IMR-90 (cell line): ENCODE data around the gene CATSPERE. TPM values are rescaled to one million over a fixed set of nuclear protein-coding genes. Genes with fewer than 3 reads are reported as not detected.

ENCODE experiments used
- ATAC-seq: fragments of 200-7000 bp; cut with Tn5 transposase; 2 replicates; pipeline ENCODE4 v1.9.1; 2020; ENCODE audit warnings: low read depth, mild to moderate bottlenecking, moderate library complexity
- BruUV-seq: library from RNA; stranded (reverse); fragments of 400-500 nt; replicated peaks from 2 replicates; lab custom pipeline; 2021; lab: Mats Ljungman, UMichigan
- CTCF ChIA-PET: fragments of 300-600 bp; formaldehyde crosslinking; extraction: SDS; loops from one replicate; lab custom pipeline; 2021; ENCODE audit warnings: antibody characterized with exemption; lab: Yijun Ruan, JAX
- POLR2A ChIA-PET: fragments of 300-600 bp; sonication (Branson Sonifier 250); formaldehyde crosslinking; loops from one replicate; lab custom pipeline; 2022; ENCODE audit warnings: antibody characterized with exemption; ENCODE audit not compliant: unreplicated experiment; lab: Charles Lee
- DNase-seq: peaks from one replicate; pipeline ENCODE4 v3.0.0; 2013
- H2AFZ ChIP-seq: replicated peaks from 2 replicates; pipeline ENCODE3; 2013; ENCODE audit warnings: low read length, mild to moderate bottlenecking; ENCODE audit not compliant: poor library complexity
- H2AK5ac ChIP-seq: 2 replicates; pipeline ENCODE4 v1.6.1; 2013; ENCODE audit warnings: low read depth, low read length, inconsistent platforms
- H2AK9ac ChIP-seq: replicated peaks from 2 replicates; pipeline ENCODE3; 2013; ENCODE audit warnings: mild to moderate bottlenecking, low read depth, low read length, moderate library complexity; ENCODE audit not compliant: poor library complexity
- H2BK120ac ChIP-seq: 2 replicates; pipeline ENCODE4 v1.6.1; 2013; ENCODE audit warnings: low read depth, low read length, inconsistent platforms
- H2BK15ac ChIP-seq: 3 replicates; pipeline ENCODE4 v1.6.1; 2013; ENCODE audit warnings: low read depth, low read length, inconsistent platforms
- H2BK20ac ChIP-seq: 2 replicates; pipeline ENCODE4 v1.6.1; 2013; ENCODE audit warnings: low read depth, mild to moderate bottlenecking, inconsistent platforms, low read length, moderate library complexity
- H2BK5ac ChIP-seq: 2 replicates; pipeline ENCODE4 v1.6.1; 2013; ENCODE audit warnings: mild to moderate bottlenecking, low read depth, low read length, inconsistent platforms; ENCODE audit not compliant: poor library complexity, severe bottlenecking
- H3K14ac ChIP-seq: replicated peaks from 2 replicates; pipeline ENCODE4 v1.6.1; 2013; ENCODE audit warnings: low read depth, low read length, inconsistent platforms
- H3K18ac ChIP-seq: 2 replicates; pipeline ENCODE4 v1.6.1; 2013; ENCODE audit warnings: low read depth, low read length, control low read depth
- H3K23ac ChIP-seq: 2 replicates; pipeline ENCODE4 v1.6.1; 2013; ENCODE audit warnings: low read depth, low read length, inconsistent platforms
- H3K27ac ChIP-seq: 2 replicates; pipeline ENCODE4 v1.5.1; 2013; ENCODE audit warnings: mild to moderate bottlenecking, control low read depth, low read length; ENCODE audit not compliant: insufficient read depth
- H3K27me3 ChIP-seq: 2 replicates; pipeline ENCODE4 v1.6.1; 2013; ENCODE audit warnings: low read length; ENCODE audit not compliant: control insufficient read depth, insufficient read depth
- H3K36me3 ChIP-seq: 2 replicates; pipeline ENCODE4 v1.6.1; 2013; ENCODE audit warnings: low read length, mixed read lengths; ENCODE audit not compliant: control insufficient read depth, insufficient read depth
- H3K4ac ChIP-seq: 2 replicates; pipeline ENCODE4 v1.6.1; 2013; ENCODE audit warnings: low read depth, low read length, inconsistent platforms
- H3K4me1 ChIP-seq: 2 replicates; pipeline ENCODE4 v1.6.1; 2013; ENCODE audit warnings: low read length, mixed read lengths; ENCODE audit not compliant: control insufficient read depth, insufficient read depth
- H3K4me2 ChIP-seq: 2 replicates; pipeline ENCODE4 v1.6.1; 2013; ENCODE audit warnings: low read depth, mild to moderate bottlenecking, control low read depth, low read length, moderate library complexity
- H3K4me3 ChIP-seq: 2 replicates; pipeline ENCODE4 v1.5.1; 2013; ENCODE audit warnings: low read depth, mild to moderate bottlenecking, control low read depth, low read length, moderate library complexity; ENCODE audit not compliant: insufficient read depth
- H3K56ac ChIP-seq: 2 replicates; pipeline ENCODE4 v1.6.1; 2013; ENCODE audit warnings: low read length, inconsistent platforms; ENCODE audit not compliant: insufficient read depth; ENCODE audit errors: extremely low read depth
- H3K79me1 ChIP-seq, 2 experiments: 2 replicates each; pipeline ENCODE4 v1.6.1; 2013; ENCODE audit warnings: low read length in 2 of 2, inconsistent platforms in 1 of 2, low read depth in 1 of 2
- H3K9ac ChIP-seq: 2 replicates; pipeline ENCODE4 v1.6.1; 2013; ENCODE audit warnings: low read depth, low read length, control low read depth
- H3K9me1 ChIP-seq: 2 replicates; pipeline ENCODE4 v1.6.1; 2013; ENCODE audit warnings: low read length, inconsistent platforms; ENCODE audit not compliant: insufficient read depth
- H3K9me3 ChIP-seq: 2 replicates; pipeline ENCODE4 v1.6.1; 2013; ENCODE audit warnings: low read length; ENCODE audit not compliant: control insufficient read depth, insufficient read depth
- H4K20me1 ChIP-seq: 2 replicates; pipeline ENCODE4 v1.6.1; 2013; ENCODE audit warnings: low read length, inconsistent platforms; ENCODE audit not compliant: insufficient read depth
- H4K5ac ChIP-seq: 2 replicates; pipeline ENCODE4 v1.6.1; 2013; ENCODE audit warnings: mild to moderate bottlenecking, low read depth, low read length, control low read depth
- H4K8ac ChIP-seq, 2 experiments: 2 replicates each; pipeline ENCODE4 v1.6.1; 2013; ENCODE audit warnings: low read depth in 2 of 2, low read length in 2 of 2, control low read depth in 1 of 2, inconsistent platforms in 1 of 2
- H4K91ac ChIP-seq: 2 replicates; pipeline ENCODE4 v1.6.1; 2013; ENCODE audit warnings: low read depth, low read length, inconsistent platforms; ENCODE audit not compliant: insufficient read depth
- CEBPB ChIP-seq: IDR thresholded peaks from 2 replicates; pipeline ENCODE4 v1.6.1; 2012; ENCODE audit warnings: low read depth, low read length, improper control_type of control experiment
- CHD1 ChIP-seq: IDR thresholded peaks from 2 replicates; pipeline ENCODE4 v1.6.1; 2012; ENCODE audit warnings: low read depth, low read length, improper control_type of control experiment
- ELK1 ChIP-seq: fragments of 150-350 bp; IDR thresholded peaks from 2 replicates; pipeline ENCODE4 v1.6.1; 2016; ENCODE audit warnings: low read depth, mild to moderate bottlenecking, low read length, moderate library complexity, borderline replicate concordance
- FOS ChIP-seq: fragments of 150-350 bp; IDR thresholded peaks from 2 replicates; pipeline ENCODE4 v1.6.1; 2016; ENCODE audit warnings: low read depth, low read length
- MXI1 ChIP-seq: IDR thresholded peaks from 2 replicates; pipeline ENCODE4 v1.6.1; 2012; ENCODE audit warnings: low read depth, mild to moderate bottlenecking, low read length, moderate library complexity, borderline replicate concordance
- POLR2A ChIP-seq: IDR thresholded peaks from 2 replicates; pipeline ENCODE4 v1.6.1; 2012; ENCODE audit warnings: mild to moderate bottlenecking, low read depth, low read length
- RAD21 ChIP-seq: IDR thresholded peaks from 2 replicates; pipeline ENCODE4 v1.6.1; 2012; ENCODE audit warnings: low read length, improper control_type of control experiment
- RCOR1 ChIP-seq: IDR thresholded peaks from 2 replicates; pipeline ENCODE4 v1.6.1; 2012; ENCODE audit warnings: mild to moderate bottlenecking, low read length, improper control_type of control experiment; ENCODE audit not compliant: insufficient replicate concordance
- RFX5 ChIP-seq: IDR thresholded peaks from 2 replicates; pipeline ENCODE4 v1.8.0; 2012; ENCODE audit warnings: low read depth, mild to moderate bottlenecking, low read length, moderate library complexity
- SMC3 ChIP-seq: fragments of 150-350 bp; IDR thresholded peaks from 2 replicates; pipeline ENCODE4 v1.6.1; 2016; ENCODE audit warnings: low read depth, mild to moderate bottlenecking, antibody characterized with exemption, low read length, moderate library complexity
- WGBS, 2 experiments: methylation state at CpG; one replicate each; pipeline versions ENCODE4 v1.1.5 to v1.1.7; 2013; ENCODE audit warnings: missing lambda C conversion rate in 2 of 2; ENCODE audit not compliant: insufficient read length in 1 of 2; ENCODE audit errors: extremely low coverage in 2 of 2; 5-methylcytosine and 5-hydroxymethylcytosine counted together
- dilution Hi-C: fragments of 300-500 bp; cut with HindIII; formaldehyde crosslinking; loops from one replicate; pipeline ENCODE4 v1.14.3; 2018; ENCODE audit warnings: low sequenced_read_pairs; ENCODE audit not compliant: unreplicated experiment
- in situ Hi-C: fragments of 300-500 bp; cut with MboI; formaldehyde crosslinking; loops from 3 replicates; pipeline ENCODE4 v1.14.3; 2019; ENCODE audit warnings: low sequenced_read_pairs, inconsistent platforms, mixed read lengths
- intact Hi-C: fragments of 100-400 bp; cut with micrococcal nuclease; formaldehyde crosslinking; loops from 2 replicates; pipeline ENCODE4 v1.10.0; 2022
- polyA plus RNA-seq, 3 experiments: library from polyadenylated mRNA; depleted of rRNA; stranded (reverse); fragments of >200 nt; gene quantifications; 2 replicates each; pipeline ENCODE4 v1.2.3, GENCODE V29; 2012; ENCODE audit warnings: low replicate concordance in 1 of 3
- total RNA-seq: library from RNA; depleted of rRNA; stranded (reverse); fragments of >200 nt; gene quantifications from 2 replicates; pipeline ENCODE4 v1.2.3, GENCODE V29; 2012
- TF ChIP-seq, protein P1 (sequence below): conservative IDR thresholded peaks from 2 replicates; pipeline ENCODE4 v1.5.1; 2012; ENCODE audit warnings: mild to moderate bottlenecking, low read depth, low read length, improper control_type of control experiment

The CATSPERE gene
- total and polyA plus RNA-seq, 2 of the 4 experiments (the other 2 are of a cell fraction): 0.07 to 0.18 TPM

GRCh38 chr1:244598611-244599010 is 137.5 kb downstream of the CATSPERE start:
- Histone ChIP-seq H3K27me3 (peaks cover 3% of the 10 kb centered on the region; the same call in 1 of the 2 replicates), H3K36me3 (no peaks in the 10 kb centered on the region), H3K4ac (no peak overlapping the region), H2AFZ (no peak overlapping the region), H3K27ac (no peak overlapping the region), H4K5ac (no peak overlapping the region), H2AK5ac (no peak overlapping the region), H3K4me2 (no peak overlapping the region), H3K79me1 (no peaks in the 10 kb centered on the region), H2BK120ac (no peak overlapping the region), H2BK15ac (no peak overlapping the region), H3K9me3 (no peaks in the 10 kb centered on the region), H3K9me1 (peaks cover 4% of the 10 kb centered on the region; the same call in 1 of the 2 replicates), H4K20me1 (no peaks in the 10 kb centered on the region), H3K9ac (no peak overlapping the region), H3K4me1 (peaks cover 5% of the 10 kb centered on the region; the same call in 1 of the 2 replicates), H3K14ac (no peak overlapping the region), H2AK9ac (no peak overlapping the region), H2BK5ac (no peak overlapping the region), H2BK20ac (no peak overlapping the region), H3K4me3 (no peak overlapping the region), H3K18ac (no peak overlapping the region), H4K91ac (no peak overlapping the region), H3K56ac (no peak overlapping the region), H4K8ac (no peak overlapping the region), H3K23ac (no peak overlapping the region)
- TF ChIP-seq, protein P1, sequence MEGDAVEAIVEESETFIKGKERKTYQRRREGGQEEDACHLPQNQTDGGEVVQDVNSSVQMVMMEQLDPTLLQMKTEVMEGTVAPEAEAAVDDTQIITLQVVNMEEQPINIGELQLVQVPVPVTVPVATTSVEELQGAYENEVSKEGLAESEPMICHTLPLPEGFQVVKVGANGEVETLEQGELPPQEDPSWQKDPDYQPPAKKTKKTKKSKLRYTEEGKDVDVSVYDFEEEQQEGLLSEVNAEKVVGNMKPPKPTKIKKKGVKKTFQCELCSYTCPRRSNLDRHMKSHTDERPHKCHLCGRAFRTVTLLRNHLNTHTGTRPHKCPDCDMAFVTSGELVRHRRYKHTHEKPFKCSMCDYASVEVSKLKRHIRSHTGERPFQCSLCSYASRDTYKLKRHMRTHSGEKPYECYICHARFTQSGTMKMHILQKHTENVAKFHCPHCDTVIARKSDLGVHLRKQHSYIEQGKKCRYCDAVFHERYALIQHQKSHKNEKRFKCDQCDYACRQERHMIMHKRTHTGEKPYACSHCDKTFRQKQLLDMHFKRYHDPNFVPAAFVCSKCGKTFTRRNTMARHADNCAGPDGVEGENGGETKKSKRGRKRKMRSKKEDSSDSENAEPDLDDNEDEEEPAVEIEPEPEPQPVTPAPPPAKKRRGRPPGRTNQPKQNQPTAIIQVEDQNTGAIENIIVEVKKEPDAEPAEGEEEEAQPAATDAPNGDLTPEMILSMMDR: no peak
- TF ChIP-seq CEBPB (no peak), POLR2A (no peak), RAD21 (no peak), CHD1 (no peak), ELK1 (no peak), MXI1 (no peak), FOS (no peak), RFX5 (no peak), RCOR1 (no peak), SMC3 (no peak)
- in situ Hi-C loops (no loop called here), dilution Hi-C loops (no loop called here), intact Hi-C loops (no loop called here)
- ChIA-PET CTCF (no interaction called here), POLR2A (no interaction called here)
- peak; percentile 15 for DNase-seq
- no peak for ATAC-seq
- 87% methylated on average over 3 of the region's 5 CpGs; no CpG with 5 or more reads in 1 of the 2 experiments for whole genome bisulfite sequencing, 2 experiments
- BruUV-seq: no TSS peak
